ENCODE data around the gene RPL5. TPM values are rescaled to one million over a fixed set of nuclear protein-coding genes. Genes with fewer than 3 reads are reported as not detected.

Gene RPL5
- total RNA-seq, 2 experiments from 2014 or later: 1,651 to 1,862 TPM

- Histone ChIP-seq H3K79me2 (ENCODE audit: insufficient read depth, low read depth, low read length) (peaks cover 15% of the 10 kb centered on the region; the same call in 1 of the 2 replicates), H3K4me1 (ENCODE audit: insufficient read depth, low read length, poor library complexity, severe bottlenecking) (peaks cover 14% of the 10 kb centered on the region), H2AFZ (ENCODE audit: low read length) (peak overlapping the region; percentile 77), H3K4me3 (ENCODE audit: low read depth, low read length, poor library complexity, severe bottlenecking) (peak overlapping the region; percentile 88), H3K9me3 (ENCODE audit: low read length) (no peaks in the 10 kb centered on the region), H3K36me3 (ENCODE audit: insufficient read depth, low read length) (0 out of 2 replicates have a peak, but pooled peaks cover 3% of the 10 kb centered on the region), H3K9me2 (ENCODE audit: insufficient read depth, low read length) (no peaks in the 10 kb centered on the region), H3K4me2 (ENCODE audit: low read length) (peak overlapping the region; percentile 98), H3K27ac (ENCODE audit: low read depth, low read length, poor library complexity, severe bottlenecking) (peak overlapping the region; percentile 60), H4K20me1 (ENCODE audit: insufficient read depth, low read length) (no peaks in the 10 kb centered on the region)
- TF ChIP-seq EZH2phosphoT487 (IDR thresholded peaks at IDR 0.05; ENCODE audit: borderline replicate concordance, low read depth, low read length): no peak
- no peak for TF ChIP-seq CTCF (conservative IDR thresholded peaks at IDR 0.05; ENCODE audit: low read length)
- POLR2A ChIA-PET: interaction anchor here (0.5 to 1.8 kb wide), 9 partner anchors 8 to 1126 kb away, joined by 3 to 13 read pairs (median 3); no protein-coding TSS in a partner anchor
- intact Hi-C loops (cut with micrococcal nuclease; ENCODE audit: unreplicated experiment): no loop called here
- CTCF ChIA-PET (ENCODE audit: unreplicated experiment): no interaction called here
- peak; percentile 53 for DNase-seq (ENCODE audit: low spot score)
- BruUV-seq (replicated peaks): no TSS peak
Observed at GRCh38 chr1:92784021-92784638, 47.7 kb upstream of the RPL5 start.

- CTCF ChIA-PET (ENCODE audit: unreplicated experiment): interaction anchor here (0.5 to 1.0 kb wide), 2 partner anchors 36 to 295 kb away, joined by 4 to 12 read pairs; no protein-coding TSS in a partner anchor
Observed at GRCh38 chr1:92784639-92785500, 47.0 kb upstream of the RPL5 start, which contains the start of gene EVI5. Gene EVI5, minus strand, starts transcription at chr1:92785108. Its CDS starts 48,562 bp downstream, at chr1:92736546.

More at GRCh38 chr1:92784639-92785500, 47.0 kb upstream of the RPL5 start, which contains the start of gene EVI5:
- POLR2A ChIA-PET: interaction anchor here (0.5 to 1.8 kb wide), 10 partner anchors 9 to 1059 kb away, joined by 3 to 8 read pairs (median 3); partner anchors contain the start of gene RPL5
- Histone ChIP-seq H3K4me2 (ENCODE audit: low read length) (peak within 1 kb of the TSS; percentile 98), H2AFZ (ENCODE audit: low read length) (peak within 1 kb of the TSS; percentile 90), H3K79me2 (ENCODE audit: insufficient read depth, low read depth, low read length) (peaks cover 15% of the 10 kb centered on the region; the same call in 1 of the 2 replicates), H3K9me3 (ENCODE audit: low read length) (no peaks in the 10 kb centered on the region), H3K9me2 (ENCODE audit: insufficient read depth, low read length) (no peaks in the 10 kb centered on the region), H3K27ac (ENCODE audit: low read depth, low read length, poor library complexity, severe bottlenecking) (peak within 1 kb of the TSS; percentile 60), H3K36me3 (ENCODE audit: insufficient read depth, low read length) (0 out of 2 replicates have a peak, but pooled peaks cover 3% of the 10 kb centered on the region), H4K20me1 (ENCODE audit: insufficient read depth, low read length) (no peaks in the 10 kb centered on the region), H3K4me3 (ENCODE audit: low read depth, low read length, poor library complexity, severe bottlenecking) (peak within 1 kb of the TSS; percentile 88), H3K4me1 (ENCODE audit: insufficient read depth, low read length, poor library complexity, severe bottlenecking) (peaks cover 14% of the 10 kb centered on the region)
- BruUV-seq (replicated peaks): no TSS peak
- intact Hi-C loops (cut with micrococcal nuclease; ENCODE audit: unreplicated experiment): loop anchor here (1.0 to 5.0 kb wide), 2 partner anchors 38 to 47 kb away; partner anchors contain the start of gene RPL5
- DNase-seq (ENCODE audit: low spot score): peak; percentile 97
- TF ChIP-seq CTCF (conservative IDR thresholded peaks at IDR 0.05; ENCODE audit: low read length) (no peak), EZH2phosphoT487 (IDR thresholded peaks at IDR 0.05; ENCODE audit: borderline replicate concordance, low read depth, low read length) (no peak)

All from OCI-LY7 (cell line).